AML-193 (cell line): Measurements from ENCODE around the gene TMEM209.
"Not testable (repeated sequence)": the region's sequence is repeated elsewhere in the genome, so short reads cannot be mapped to it uniquely, and the experiment has no call there.

ENCODE experiments used
- DNase-seq, 2 experiments: peaks; one replicate each; lab custom pipeline; 2025; lab: John Stamatoyannopoulos, UW

The TMEM209 gene

DNA sequence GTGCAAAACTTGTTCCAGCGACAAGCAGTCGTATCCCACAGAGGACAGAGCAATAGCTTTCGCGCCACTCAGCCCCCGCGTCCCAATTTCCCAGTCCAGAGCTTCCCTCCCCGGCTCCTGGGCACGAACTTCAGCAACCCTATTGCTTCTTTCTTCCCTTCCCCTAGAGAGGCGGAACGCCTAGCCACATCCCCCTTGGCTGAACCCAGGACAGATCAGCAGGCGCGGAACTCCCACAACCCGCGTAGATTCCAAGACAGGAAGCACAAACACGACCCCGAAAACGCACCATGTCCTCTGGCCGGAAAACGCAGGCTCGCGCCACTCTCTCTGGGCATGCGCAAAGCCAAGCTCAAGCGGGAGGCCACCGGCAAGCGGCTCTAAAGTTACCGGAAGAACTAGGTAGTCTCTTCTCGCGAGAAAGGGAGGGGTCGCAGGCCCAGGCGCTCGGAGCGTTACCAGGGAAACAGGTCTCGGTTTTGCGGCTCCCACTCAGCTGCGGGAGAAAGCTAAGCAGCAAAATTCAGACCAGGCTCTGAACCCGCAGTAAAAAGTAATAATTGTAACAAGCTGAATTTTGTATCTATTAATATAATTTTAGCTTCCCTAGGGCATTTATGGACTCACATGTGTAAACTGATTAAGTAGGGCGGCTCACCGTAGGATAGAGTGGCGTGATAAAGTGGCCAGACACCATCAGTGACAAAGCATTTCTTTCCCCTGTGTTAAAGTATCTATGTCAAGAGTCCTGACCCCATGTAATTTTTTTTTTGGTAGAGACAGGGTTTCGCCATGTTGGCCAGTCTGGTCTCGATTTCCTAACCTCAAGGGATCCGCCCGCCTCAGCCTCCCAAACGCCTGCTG is at the start of gene TMEM209:
Gene TMEM209, minus strand, starts transcription at position 323 of the 864 bp plus-strand sequence. Its CDS starts 31 bp downstream, at position 292.
- DNase-seq, result peak; percentile 97

DNA sequence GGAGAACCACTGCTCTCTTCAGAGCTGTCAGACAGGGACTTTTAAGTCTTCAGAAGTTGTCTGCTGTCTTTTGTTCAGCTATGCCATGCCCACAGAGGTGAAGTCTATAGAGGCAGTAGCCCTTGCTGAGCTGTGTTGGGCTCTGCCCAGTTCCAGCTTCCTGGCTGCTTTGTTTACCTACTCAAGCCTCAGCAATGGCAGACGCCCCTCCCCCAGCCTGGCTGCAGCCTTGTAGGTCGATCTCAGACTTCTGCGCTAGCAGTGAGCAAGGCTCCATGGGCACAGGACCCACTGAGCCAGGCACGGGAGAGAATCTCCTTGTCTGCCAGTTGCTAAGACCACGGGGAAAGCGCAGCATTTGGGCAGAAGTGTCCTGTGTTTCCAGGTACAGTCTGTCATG is 49.3 kb upstream of the TMEM209 start:
- DNase-seq, result no peak

DNA sequence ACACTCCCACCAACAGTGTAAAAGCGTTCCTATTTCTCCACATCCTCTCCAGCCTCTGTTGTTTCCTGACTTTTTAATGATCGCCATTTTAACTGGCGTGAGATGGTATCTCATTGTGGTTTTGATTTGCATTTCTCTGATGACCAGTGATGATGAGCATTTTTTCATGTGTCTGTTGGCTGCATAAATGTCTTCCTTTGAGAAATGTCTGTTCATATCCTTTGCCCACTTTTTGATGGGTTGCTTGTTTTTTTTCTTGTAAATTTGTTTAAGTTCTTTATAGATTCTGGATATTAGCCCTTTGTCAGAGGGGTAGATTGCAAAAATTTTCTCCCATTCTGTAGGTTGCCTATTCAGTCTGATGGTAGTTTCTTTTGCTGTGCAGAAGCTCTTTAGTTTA is 44.4 kb upstream of the TMEM209 start:
- not testable (repeated sequence) for DNase-seq

DNA sequence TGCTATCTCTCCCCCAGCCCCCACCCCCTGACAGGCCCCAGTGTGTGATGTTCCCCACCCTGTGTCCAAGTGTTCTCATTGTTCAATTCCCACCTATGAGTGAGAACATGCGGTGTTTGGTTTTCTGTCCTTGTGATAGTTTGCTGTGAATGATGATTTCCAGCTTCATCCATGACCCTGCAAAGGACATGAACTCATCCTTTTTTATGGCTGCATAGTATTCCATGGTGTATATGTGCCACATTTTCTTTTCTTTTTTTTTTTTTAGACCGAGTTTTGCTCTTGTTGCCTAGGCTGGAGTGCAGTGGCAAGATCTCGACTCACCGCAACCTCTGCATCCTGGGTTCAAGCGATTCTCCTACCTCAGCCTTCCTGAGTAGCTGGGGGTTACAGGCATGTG is 43.6 kb upstream of the TMEM209 start:
- DNase-seq, result not testable (repeated sequence)

DNA sequence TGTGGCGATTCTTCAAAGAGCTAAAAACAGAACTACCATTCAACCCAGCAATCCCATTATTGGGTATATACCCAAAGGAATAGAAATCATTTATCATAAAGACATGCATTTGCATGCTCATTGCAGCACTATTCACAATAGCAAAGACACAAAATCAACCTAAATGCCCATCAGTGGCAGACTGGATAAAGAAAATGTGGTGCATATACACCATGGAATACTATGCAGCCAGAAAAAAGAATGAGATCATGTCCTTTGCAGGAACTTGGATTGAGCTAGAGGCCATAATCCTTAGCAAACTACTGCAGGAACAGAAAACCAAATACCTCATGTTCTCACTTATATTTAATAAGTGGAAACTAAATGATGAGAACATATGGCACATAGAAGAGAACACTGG is 41.3 kb upstream of the TMEM209 start:
- not testable (repeated sequence) for DNase-seq

DNA sequence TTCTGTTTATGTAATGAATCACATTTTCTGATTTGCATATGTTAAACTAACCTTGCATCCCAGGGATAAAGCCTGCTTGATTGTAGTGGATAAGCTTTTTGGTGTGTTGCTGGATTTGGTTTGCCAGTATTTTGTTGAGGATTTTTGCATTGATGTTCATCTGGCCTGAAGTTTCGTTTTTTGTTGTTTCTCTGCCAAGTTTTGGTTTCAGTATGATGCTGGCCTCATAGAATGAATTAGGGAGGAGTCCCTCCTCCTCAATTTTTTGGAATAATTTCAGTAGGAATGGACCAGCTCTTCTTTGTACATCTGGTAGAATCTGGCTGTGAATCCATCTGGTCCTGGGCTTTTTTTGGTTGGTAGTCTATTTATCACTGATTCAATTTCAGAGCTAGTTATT is 38.3 kb upstream of the TMEM209 start:
- DNase-seq, result not testable (repeated sequence)

DNA sequence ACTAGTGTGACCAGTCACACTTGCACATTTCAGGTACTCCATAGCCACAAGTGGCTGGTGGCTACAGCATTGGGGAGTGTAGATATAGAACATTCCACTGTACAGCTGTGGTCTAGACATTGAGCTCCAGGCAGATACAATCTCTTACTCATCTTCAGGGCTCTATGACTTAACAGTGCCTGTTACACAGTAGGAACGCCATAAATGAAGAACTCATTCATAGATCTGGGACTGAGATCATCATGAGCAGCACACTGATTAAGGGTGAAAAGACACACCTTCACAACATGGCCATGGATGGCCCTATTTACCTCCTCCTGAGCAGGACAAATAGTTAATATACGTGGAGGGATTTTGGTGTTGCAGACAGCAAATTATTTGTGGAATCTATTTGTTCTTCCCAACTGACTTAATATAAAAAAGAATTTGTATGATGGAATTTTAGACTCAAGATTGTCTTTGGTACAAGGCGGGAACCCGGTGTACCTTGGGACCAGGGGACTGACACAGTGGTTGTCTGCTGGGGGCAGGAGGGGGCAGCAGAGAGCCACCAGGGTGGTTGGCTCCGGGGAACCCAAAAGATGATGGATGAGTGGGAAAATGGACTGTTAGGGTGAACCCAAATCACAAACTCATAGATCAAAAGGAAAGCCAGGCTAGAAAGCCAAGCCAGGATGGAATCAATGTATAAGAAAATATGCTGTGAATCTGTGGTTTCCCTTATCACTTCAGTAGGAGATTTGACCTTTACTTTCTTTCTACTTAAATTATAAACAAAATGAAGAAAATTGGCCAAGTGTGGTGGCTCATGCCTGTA is 37.2 kb upstream of the TMEM209 start:
- peak; percentile 3 to 11 for DNase-seq

DNA sequence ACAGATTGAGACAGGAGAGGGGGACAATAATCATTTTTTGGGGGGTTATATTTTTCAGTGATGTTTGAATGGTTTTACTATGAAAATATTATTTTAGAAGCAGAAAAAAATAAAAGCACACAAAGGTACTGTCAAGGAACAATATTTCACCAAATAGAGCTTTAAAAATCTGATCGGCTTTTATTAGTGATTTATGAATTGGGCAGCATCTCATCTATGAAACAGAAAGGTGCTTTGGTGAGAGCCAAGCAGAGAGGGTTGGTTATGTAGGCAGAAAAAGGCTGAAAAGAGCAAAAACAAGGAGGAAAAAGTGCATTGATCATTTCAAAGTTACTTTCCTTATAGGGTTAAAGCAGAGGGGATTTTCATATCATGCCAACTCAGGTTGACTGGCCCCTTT is 35.0 kb upstream of the TMEM209 start:
- no peak for DNase-seq

DNA sequence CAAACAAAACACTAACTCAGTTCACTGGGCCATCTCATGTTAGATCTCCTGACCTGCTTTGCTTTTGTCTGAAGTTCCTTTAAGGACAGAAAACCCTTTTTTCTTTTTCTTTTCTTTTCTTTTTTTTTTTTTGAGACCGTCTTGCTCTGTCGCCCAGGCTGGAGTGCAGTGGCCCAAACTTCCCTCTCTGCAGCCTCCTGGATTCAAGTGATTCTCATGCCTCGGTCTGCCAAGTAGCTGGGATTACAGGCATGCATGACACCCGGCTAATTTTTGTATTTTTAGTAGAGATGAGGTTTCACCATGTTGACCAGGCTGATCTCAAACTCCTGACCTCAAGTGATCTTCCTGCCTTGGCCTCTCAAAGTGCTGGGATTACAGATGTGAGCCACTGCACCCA is 31.2 kb upstream of the TMEM209 start:
- not testable (repeated sequence) for DNase-seq

DNA sequence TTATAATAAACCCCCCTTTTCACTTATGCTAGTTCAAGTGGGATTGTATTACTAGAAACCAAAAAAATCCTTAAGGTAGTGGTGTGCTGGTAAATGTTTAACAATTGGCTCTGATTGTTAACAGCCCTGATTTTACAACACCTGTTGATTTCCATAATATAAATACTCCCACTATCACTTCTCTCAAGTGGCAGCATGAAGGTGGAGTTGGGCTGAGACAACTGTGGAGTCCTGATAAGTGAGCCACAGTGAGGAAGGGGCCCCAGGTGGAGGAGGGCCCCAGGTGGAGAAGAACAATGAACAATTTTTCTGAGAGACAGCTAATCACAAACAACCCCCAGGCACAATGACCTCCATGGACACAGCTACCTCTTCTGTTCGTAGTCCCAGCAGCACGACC is 28.9 kb upstream of the TMEM209 start:
- DNase-seq, result no peak

DNA sequence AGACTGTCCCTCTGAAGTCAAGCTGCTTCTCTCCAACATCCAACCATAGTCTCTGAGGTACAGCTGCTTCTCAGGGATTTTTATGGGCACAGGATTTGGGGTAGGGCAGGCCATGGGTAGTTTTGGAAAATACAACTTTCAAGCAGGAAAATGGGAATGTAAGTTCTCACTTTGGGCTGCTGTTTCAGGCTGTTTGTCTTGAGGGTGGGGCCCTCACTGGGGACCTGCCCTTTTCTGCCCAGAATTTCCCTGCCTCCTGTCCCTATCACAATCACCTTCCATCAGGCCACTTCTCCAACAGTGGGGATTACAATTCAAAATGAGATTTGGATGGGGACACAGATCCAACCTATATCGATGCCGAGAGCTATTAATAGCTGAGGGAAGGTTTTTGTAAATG is 27.0 kb upstream of the TMEM209 start:
- DNase-seq, result no peak

DNA sequence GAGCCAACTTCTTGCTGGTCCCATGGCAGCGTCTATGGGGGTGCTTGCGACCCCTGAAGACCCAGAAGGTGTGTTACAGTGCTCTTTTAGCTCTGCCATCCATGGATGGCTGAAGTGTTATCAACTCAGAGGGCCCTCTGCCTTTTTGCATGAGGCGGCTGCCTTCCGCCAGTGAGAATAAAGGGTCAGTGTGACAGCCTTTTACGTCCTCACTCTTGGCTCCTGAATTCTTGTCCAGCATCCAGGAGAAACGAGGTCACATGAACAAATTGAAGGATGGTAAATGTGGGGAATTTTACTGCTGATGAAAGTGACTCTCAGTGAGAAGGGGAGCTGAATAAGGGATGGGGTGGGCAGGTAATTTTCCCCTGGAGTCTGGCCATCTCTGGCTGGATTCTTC is 26.6 kb upstream of the TMEM209 start:
- no peak for DNase-seq

DNA sequence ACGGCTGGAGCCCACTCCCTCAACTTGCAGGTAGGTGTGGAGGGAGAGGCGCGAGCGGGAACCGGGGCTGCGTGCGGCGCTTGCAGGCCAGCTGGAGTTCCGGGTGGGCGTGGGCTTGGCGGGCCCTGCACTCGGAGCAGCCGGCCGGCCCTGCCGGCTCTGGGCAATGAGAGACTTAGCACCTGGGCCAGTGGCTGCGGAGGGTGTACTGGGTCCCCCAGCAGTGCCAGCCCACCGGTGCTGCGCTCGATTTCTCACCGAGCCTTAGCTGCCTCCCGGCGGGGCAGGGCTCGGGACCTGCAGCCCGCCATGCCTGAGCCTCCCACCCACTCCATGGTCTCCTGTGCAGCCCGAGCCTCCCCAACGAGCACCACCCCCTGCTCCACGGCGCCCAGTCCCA is 24.8 kb upstream of the TMEM209 start:
- not testable (repeated sequence) for DNase-seq

DNA sequence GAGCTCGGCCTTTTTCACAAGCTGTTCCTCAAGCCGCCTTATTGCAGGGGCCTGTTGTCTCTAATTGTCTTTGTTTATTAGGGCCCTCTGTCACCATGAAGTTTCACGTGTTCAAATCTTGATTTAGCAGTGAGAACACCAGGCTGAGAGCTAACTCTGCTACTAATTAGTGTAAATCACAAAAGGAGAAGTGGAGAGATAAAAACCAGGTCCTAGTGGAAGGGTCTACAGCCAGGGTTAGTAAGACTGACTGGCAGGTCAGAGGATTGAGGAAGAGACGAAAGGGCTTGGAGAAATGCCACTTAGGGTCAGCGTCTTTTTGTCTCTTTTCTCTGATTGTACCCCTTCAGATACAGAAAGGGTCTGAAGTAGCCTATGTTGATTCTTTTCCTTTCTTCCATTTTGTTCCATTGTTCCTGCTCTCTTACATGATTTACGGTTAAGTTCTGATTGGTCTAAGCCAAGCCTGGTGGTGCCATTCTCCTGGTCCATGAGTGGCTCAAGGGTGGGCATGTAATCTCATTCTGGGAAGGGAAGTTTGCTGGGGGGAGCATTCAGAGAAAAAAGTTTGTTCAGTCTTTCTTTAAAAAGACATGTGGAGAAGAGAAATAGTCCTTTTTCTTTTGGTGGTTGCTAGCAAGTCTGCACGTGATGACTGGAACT is 23.8 kb upstream of the TMEM209 start:
- DNase-seq, result no peak

DNA sequence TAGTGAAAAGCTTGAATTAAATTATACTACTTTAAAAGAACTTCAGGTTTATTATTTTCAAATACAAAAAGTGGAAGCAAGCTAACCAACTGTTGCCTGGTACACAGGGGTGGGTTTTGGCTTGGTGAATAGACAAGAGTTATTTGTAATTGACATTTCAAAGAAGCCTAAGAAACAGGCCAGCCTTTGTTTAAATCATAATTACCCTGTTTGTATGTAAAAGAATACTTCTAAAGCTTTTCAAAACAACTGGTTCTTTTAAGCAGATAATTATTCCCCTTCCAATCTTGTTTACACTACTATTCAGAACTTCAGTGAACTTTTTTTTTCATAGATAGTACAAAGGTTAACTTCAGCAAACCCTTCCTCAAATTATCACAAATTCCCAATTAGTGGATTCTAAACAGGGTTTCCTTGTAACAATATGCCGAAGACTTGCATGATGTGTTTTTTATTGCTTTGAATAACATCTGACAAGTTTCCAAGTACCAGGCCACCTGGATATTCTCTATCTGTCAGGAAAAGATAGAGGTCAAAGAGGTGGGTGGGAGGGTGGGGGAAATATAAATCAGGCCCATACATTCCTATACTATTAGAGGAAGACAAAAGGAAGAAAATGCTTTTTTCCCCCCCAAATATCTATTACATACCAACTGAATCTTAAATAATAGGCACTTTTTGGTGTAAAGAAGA is 22.8 kb upstream of the TMEM209 start:
- no peak for DNase-seq

DNA sequence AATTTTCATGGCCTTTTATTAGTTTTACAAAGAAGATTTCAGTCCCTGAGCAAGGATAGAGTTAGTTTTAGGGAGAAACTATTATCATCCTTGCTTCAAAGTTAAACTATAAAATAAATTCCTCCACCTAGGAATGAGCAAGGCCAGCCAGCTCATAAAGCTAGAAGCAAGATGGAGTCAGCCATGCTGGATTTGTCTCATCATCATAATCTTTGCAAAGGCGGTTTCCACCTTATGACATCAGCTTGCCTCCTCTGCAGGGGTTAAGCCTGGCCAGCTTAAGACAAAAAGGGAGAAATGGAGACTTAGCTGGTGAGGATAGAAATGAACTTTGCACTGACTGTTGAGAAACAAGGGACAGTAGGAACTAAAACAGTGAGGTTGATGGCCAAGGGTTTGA is 21.1 kb upstream of the TMEM209 start:
- DNase-seq, result no peak

DNA sequence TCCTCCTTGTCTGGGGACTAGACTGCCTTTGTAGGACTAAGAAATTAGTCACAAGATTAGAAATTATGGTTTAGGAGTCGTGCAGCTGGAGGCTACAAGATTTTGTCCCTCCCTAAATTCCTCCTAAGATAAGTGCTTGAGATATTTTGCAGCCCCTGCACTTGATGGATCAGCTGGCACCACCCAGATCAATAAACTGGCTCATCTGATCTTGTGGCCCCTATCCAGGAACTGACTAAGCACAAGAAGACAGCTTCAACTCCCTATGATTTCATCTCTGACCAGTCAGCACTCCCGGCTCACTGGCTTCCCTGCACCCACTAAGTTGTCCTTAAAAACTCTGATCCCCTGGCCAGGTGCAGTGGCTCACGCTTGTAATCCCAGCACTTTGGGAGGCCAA is 19.7 kb upstream of the TMEM209 start:
- not testable (repeated sequence) for DNase-seq

DNA sequence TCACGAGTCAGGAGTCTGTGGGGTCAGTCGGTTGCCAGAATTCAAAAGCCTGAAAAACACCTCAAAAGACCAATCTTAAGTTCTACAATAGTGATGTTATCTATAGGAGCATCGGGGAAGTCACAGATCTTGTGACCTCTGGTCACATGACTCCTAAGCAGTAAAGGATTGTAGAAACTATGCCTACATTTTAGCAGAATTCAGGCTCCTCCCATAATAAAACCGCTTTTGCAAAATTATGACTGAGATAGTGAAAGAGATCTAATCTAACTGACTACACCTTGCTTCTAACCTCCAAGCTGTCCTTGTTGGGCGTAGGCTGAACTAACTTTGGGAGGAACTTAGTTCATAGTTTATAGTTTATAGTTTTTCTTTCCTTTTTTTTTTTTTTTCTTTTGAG is 19.0 kb upstream of the TMEM209 start:
- DNase-seq, result no peak

DNA sequence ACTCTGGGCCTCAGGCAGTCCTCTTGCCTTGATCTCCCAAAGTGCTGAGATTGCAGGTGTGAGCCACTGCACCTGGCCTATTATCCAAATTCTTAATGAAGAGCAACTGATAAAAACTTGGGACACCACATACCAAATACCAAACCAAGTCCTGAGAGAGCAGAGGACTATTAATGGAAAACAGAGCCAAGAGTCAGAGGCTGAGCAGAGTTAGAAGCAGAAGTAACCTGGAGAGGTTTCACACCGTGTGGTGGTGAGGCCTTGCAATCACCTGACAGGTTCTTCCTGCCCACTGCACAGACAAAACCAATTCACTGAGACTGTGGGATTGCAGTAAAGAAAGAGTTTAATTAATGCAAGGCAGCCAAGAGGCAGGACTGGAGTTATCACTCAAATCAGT is 18.4 kb upstream of the TMEM209 start:
- no peak for DNase-seq

DNA sequence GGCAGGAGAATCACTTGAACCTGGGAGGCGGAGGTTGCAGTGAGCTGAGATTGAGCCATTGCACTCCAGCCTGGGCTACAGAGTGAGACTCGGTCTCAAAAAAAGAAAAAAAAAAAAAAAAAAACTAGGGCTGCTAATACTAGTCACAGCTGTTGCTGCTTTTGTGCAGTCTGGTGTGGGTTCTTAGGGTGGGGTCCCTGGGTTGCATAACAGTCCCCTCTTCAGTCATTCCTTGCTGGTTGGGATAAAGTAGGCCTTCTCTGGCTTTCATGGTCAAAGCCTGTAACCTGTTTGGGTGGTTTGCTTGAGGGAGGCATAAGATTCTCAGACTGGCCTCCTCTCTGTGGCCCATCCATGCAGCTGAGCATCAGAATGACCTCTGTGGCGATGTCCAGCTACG is 16.5 kb upstream of the TMEM209 start:
- DNase-seq, result no peak

DNA sequence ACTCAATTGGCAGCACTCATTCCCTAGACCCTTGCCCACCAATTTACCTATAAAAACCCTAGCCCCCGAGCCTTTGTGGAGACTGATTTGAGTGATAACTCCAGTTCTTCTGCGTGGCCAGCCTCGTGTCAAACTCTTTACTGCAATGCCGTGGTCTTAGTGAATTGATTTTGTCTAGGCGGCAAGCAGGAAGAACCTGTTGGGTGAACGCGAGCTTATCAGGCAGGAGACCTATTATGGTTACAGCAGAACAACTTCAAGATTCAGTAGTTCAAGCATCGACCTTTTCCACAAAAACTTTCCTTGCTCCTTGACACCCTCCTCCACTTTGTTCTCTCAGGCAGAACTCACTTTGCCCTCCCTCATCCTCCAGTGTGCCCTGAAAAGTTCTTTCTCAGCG is 14.7 kb upstream of the TMEM209 start:
- no peak for DNase-seq
